ENCODE measurements around the gene GRIN2C. TPM values are rescaled to one million over a fixed set of nuclear protein-coding genes. Genes with fewer than 3 reads are reported as not detected.

Gene GRIN2C
- total RNA-seq, 1 experiment from 2014 or later, result 0.44 TPM

DNA sequence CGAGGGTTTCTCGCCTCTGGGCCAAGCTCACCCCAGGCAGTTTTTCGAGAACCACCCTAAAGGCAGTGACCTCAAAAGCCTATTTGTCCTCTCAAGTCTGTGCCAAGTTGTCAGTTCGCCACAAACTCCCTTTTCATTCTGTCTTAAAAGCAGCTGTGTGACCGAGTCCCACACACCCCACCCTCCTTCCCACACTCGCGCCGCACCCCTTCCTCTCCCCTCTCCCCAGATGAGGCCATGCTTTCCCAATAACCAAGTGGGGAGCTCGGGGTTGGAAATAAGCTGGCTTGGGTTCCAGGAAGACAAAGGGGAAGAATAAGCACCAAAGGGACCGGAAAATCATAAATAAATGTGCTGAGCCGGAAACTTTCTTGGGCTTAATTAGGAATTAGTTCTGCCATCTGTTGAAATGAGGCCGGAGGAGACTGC, 36.7 kb downstream of the GRIN2C start:
- TF ChIP-seq CTCF (conservative IDR thresholded peaks at IDR 0.05), result no peak
- no peak overlapping the region for H3K27ac Mint-ChIP-seq
- no peaks in the 10 kb centered on the region for H3K9me3 Mint-ChIP-seq
- Histone ChIP-seq H3K4ac (ENCODE audit: low read depth, low read length) (no peak overlapping the region), H4K8ac (replicated peaks; ENCODE audit: insufficient read length, low read depth, low read length) (no peak overlapping the region), H2BK15ac (ENCODE audit: low read depth, low read length) (no peak overlapping the region), H3K79me1 (ENCODE audit: insufficient read depth, low read depth, low read length, poor library complexity, severe bottlenecking) (no peaks in the 10 kb centered on the region), H3K23ac (ENCODE audit: insufficient read length, low read depth, low read length) (no peak overlapping the region), H3K4me2 (ENCODE audit: insufficient read depth, insufficient read length, low read length) (no peak overlapping the region), H3K27ac (ENCODE audit: insufficient read length, low read depth, low read length) (no peak overlapping the region), H3K56ac (ENCODE audit: insufficient read length, low read depth, low read length) (no peak overlapping the region), H2BK20ac (ENCODE audit: low read depth, low read length, poor library complexity, severe bottlenecking) (no peak overlapping the region), H2BK12ac (ENCODE audit: insufficient read length, low read depth, low read length) (no peak overlapping the region), H2AK5ac (ENCODE audit: insufficient read length, low read length) (no peak overlapping the region), H3K9ac (ENCODE audit: extremely low read depth, insufficient read length, low read length) (no peak overlapping the region), H4K5ac (ENCODE audit: insufficient read length, low read depth, low read length) (no peak overlapping the region), H3T11ph (ENCODE audit: low read length) (no peak overlapping the region), H3K27me3 (ENCODE audit: insufficient read depth, low read length) (no peaks in the 10 kb centered on the region), H2BK120ac (ENCODE audit: low read depth, low read length, poor library complexity, severe bottlenecking) (no peak overlapping the region), H3K4me1 (ENCODE audit: insufficient read depth, low read length) (no peaks in the 10 kb centered on the region), H2AFZ (ENCODE audit: low read length) (no peak overlapping the region), H3K9me3 (ENCODE audit: control insufficient read depth, low read depth, low read length) (no peaks in the 10 kb centered on the region), H3K23me2 (ENCODE audit: insufficient read length, low read depth, low read length, poor library complexity, severe bottlenecking) (no peaks in the 10 kb centered on the region), H4K20me1 (ENCODE audit: control insufficient read depth, insufficient read depth, insufficient read length) (no peaks in the 10 kb centered on the region), H4K91ac (ENCODE audit: insufficient read length, low read depth, low read length) (no peak overlapping the region), H3K18ac (ENCODE audit: insufficient read length, low read depth, low read length) (no peak overlapping the region), H2BK5ac (ENCODE audit: insufficient read length, low read length) (no peak overlapping the region), H3K14ac (ENCODE audit: insufficient read depth, low read length) (no peak overlapping the region), H3K79me2 (ENCODE audit: insufficient read depth, low read length) (no peaks in the 10 kb centered on the region)
- H3K4me1 Mint-ChIP-seq, result peaks cover 0 to 4% of the 10 kb centered on the region in 2 experiments; a peak in 2 of 4 replicates
- peaks cover 3% of the 10 kb centered on the region; the same call in 1 of the 2 replicates for H3K27me3 Mint-ChIP-seq (ENCODE audit: low read depth)
- WGBS (ENCODE audit: extremely low coverage, insufficient read length, low lambda C conversion rate), result no CpG with 5 or more reads among the region's 12 CpGs
- no peak for DNase-seq
- no peak overlapping the region for H3K4me3 Mint-ChIP-seq
- peaks cover 4 to 9% (median 4%) of the 10 kb centered on the region in 3 experiments; a peak in 5 of 7 replicates for H3K36me3 Mint-ChIP-seq (ENCODE audit: insufficient read depth in 1 of 3, low read depth in 3 of 3)

Data from H9 (cell line).